Measurements from ENCODE around the gene SPOCK1. TPM values are rescaled to one million over a fixed set of nuclear protein-coding genes. Genes with fewer than 3 reads are reported as not detected.

SPOCK1 gene
- total and polyA plus RNA-seq, 2 of the 4 experiments (the other 2 are of a cell fraction) = 5.0 to 20.3 TPM

DNA sequence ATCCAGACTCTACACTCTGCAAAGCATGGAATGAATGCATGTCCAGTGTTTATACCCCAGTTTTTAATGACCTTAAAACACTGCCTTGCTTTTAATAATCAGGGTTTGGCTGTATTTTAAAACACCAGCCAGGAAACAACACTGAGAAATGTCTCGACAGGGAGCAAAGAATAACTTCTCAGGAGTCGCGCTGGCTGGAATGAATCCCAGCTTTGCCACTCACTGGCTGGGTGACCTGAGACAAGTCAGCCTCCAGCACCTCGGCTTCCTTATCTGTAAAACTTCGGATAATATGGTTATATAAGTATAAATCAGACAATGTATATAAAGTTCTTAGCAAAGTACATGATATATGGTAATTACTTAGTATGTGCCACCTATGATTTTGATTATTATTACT, 505.0 kb downstream of the SPOCK1 start:
- DNase-seq = no peak
- H3K4me1 ChIP-seq (ENCODE audit: control insufficient read depth, insufficient read depth, low read length) = no peaks in the 10 kb centered on the region
- no CpG with 5 or more reads among the region's 5 CpGs for WGBS, 2 experiments (ENCODE audit: extremely low coverage in 2 of 2, insufficient read length in 1 of 2)
- no peak overlapping the region for H3K56ac ChIP-seq (ENCODE audit: extremely low read depth, insufficient read depth, low read length)
- H3K27me3 ChIP-seq (ENCODE audit: control insufficient read depth, insufficient read depth, low read length) = no peaks in the 10 kb centered on the region
- ChIA-PET CTCF (no interaction called here), POLR2A (ENCODE audit: unreplicated experiment) (no interaction called here)
- dilution Hi-C loops (cut with HindIII; ENCODE audit: low sequenced_read_pairs, unreplicated experiment) = no loop called here
- H2BK5ac ChIP-seq (ENCODE audit: low read depth, low read length, poor library complexity, severe bottlenecking) = no peak overlapping the region
- no peak overlapping the region for H2BK120ac ChIP-seq (ENCODE audit: low read depth, low read length)
- H3K27ac ChIP-seq (ENCODE audit: insufficient read depth, low read length) = no peak overlapping the region
- H4K8ac ChIP-seq (ENCODE audit: low read depth in 2 of 2, low read length in 2 of 2) = no peak overlapping the region
- no peaks in the 10 kb centered on the region for H4K20me1 ChIP-seq (ENCODE audit: insufficient read depth, low read length)
- H2AK9ac ChIP-seq (replicated peaks; ENCODE audit: low read depth, low read length, poor library complexity) = no peak overlapping the region
- no TSS peak for BruUV-seq (replicated peaks)
- no peak overlapping the region for H2BK20ac ChIP-seq (ENCODE audit: low read depth, low read length)
- H3K9ac ChIP-seq (ENCODE audit: low read depth, low read length) = no peak overlapping the region
- H3K36me3 ChIP-seq (ENCODE audit: control insufficient read depth, insufficient read depth, low read length) = no peaks in the 10 kb centered on the region
- no peak for ATAC-seq (ENCODE audit: low read depth)
- H3K4me3 ChIP-seq (ENCODE audit: insufficient read depth, low read depth, low read length) = no peak overlapping the region
- no peak overlapping the region for H2BK15ac ChIP-seq (ENCODE audit: low read depth, low read length)
- H4K5ac ChIP-seq (ENCODE audit: low read depth, low read length) = no peak overlapping the region
- H3K9me3 ChIP-seq (ENCODE audit: control insufficient read depth, insufficient read depth, low read length) = peaks cover 8% of the 10 kb centered on the region
- no peak overlapping the region for H4K91ac ChIP-seq (ENCODE audit: insufficient read depth, low read depth, low read length)
- no peaks in the 10 kb centered on the region for H3K9me1 ChIP-seq (ENCODE audit: insufficient read depth, low read length)
- H3K79me1 ChIP-seq (ENCODE audit: low read depth in 1 of 2, low read length in 2 of 2) = no peaks in the 10 kb centered on the region
- TF ChIP-seq RAD21 (IDR thresholded peaks at IDR 0.05; ENCODE audit: low read length) (no peak), POLR2A (IDR thresholded peaks at IDR 0.05; ENCODE audit: low read depth, low read length) (no peak), MAFK (IDR thresholded peaks at IDR 0.05; ENCODE audit: low read depth, low read length) (no peak), CEBPB (IDR thresholded peaks at IDR 0.05; ENCODE audit: low read depth, low read length) (no peak), CHD1 (IDR thresholded peaks at IDR 0.05; ENCODE audit: low read depth, low read length) (no peak), SMC3 (IDR thresholded peaks at IDR 0.05; ENCODE audit: low read depth, low read length) (no peak), RCOR1 (IDR thresholded peaks at IDR 0.05; ENCODE audit: insufficient replicate concordance, low read length) (no peak), FOS (IDR thresholded peaks at IDR 0.05; ENCODE audit: low read depth, low read length) (no peak), MAZ (IDR thresholded peaks at IDR 0.05; ENCODE audit: borderline replicate concordance, low read depth, low read length) (no peak), MXI1 (IDR thresholded peaks at IDR 0.05; ENCODE audit: borderline replicate concordance, low read depth, low read length) (no peak)
- TF ChIP-seq, protein P1, sequence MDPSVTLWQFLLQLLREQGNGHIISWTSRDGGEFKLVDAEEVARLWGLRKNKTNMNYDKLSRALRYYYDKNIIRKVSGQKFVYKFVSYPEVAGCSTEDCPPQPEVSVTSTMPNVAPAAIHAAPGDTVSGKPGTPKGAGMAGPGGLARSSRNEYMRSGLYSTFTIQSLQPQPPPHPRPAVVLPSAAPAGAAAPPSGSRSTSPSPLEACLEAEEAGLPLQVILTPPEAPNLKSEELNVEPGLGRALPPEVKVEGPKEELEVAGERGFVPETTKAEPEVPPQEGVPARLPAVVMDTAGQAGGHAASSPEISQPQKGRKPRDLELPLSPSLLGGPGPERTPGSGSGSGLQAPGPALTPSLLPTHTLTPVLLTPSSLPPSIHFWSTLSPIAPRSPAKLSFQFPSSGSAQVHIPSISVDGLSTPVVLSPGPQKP (IDR thresholded peaks at IDR 0.05; ENCODE audit: borderline replicate concordance, low read depth, low read length) = no peak
- TF ChIP-seq, protein P2, sequence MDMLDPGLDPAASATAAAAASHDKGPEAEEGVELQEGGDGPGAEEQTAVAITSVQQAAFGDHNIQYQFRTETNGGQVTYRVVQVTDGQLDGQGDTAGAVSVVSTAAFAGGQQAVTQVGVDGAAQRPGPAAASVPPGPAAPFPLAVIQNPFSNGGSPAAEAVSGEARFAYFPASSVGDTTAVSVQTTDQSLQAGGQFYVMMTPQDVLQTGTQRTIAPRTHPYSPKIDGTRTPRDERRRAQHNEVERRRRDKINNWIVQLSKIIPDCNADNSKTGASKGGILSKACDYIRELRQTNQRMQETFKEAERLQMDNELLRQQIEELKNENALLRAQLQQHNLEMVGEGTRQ (IDR thresholded peaks at IDR 0.05; ENCODE audit: low read depth, low read length) = no peak
- TF ChIP-seq, protein P3, sequence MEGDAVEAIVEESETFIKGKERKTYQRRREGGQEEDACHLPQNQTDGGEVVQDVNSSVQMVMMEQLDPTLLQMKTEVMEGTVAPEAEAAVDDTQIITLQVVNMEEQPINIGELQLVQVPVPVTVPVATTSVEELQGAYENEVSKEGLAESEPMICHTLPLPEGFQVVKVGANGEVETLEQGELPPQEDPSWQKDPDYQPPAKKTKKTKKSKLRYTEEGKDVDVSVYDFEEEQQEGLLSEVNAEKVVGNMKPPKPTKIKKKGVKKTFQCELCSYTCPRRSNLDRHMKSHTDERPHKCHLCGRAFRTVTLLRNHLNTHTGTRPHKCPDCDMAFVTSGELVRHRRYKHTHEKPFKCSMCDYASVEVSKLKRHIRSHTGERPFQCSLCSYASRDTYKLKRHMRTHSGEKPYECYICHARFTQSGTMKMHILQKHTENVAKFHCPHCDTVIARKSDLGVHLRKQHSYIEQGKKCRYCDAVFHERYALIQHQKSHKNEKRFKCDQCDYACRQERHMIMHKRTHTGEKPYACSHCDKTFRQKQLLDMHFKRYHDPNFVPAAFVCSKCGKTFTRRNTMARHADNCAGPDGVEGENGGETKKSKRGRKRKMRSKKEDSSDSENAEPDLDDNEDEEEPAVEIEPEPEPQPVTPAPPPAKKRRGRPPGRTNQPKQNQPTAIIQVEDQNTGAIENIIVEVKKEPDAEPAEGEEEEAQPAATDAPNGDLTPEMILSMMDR (conservative IDR thresholded peaks at IDR 0.05; ENCODE audit: low read depth, low read length) = no peak
- in situ Hi-C loops (cut with MboI; ENCODE audit: low sequenced_read_pairs) = no loop called here
- intact Hi-C loops (cut with micrococcal nuclease) = no loop called here
- no peak overlapping the region for H2AK5ac ChIP-seq (ENCODE audit: low read depth, low read length)
- no peak overlapping the region for H3K14ac ChIP-seq (replicated peaks; ENCODE audit: low read depth, low read length)
- no peak overlapping the region for H3K4ac ChIP-seq (ENCODE audit: low read depth, low read length)
- H3K23ac ChIP-seq (ENCODE audit: low read depth, low read length) = no peak overlapping the region
- no peak overlapping the region for H2AFZ ChIP-seq (replicated peaks; ENCODE audit: low read length, poor library complexity)
- no peak overlapping the region for H3K4me2 ChIP-seq (ENCODE audit: low read depth, low read length)
- H3K18ac ChIP-seq (ENCODE audit: low read depth, low read length) = no peak overlapping the region

Measured in IMR-90 (cell line).